H1 (cell line): ENCODE measurements around the gene C19orf73.

Experiments used
- BACH1 ChIP-seq: IDR thresholded peaks from 2 replicates; pipeline ENCODE4 v1.6.1; 2012; ENCODE audit warnings: low read length, improper control_type of control experiment
- POLR2A ChIP-seq, 2 experiments: IDR thresholded peaks; 1 replicate in 1 of 2; 2 replicates in 1 of 2; pipeline ENCODE4 v1.6.1; 2011; ENCODE audit warnings: low read depth in 2 of 2, low read length in 2 of 2, mild to moderate bottlenecking in 2 of 2; ENCODE audit errors: control extremely low read depth in 1 of 2
- TAF1 ChIP-seq: IDR thresholded peaks from 2 replicates; pipeline ENCODE4 v1.6.1; 2011; ENCODE audit warnings: mild to moderate bottlenecking, low read depth, low read length
- TBP ChIP-seq: IDR thresholded peaks from 2 replicates; pipeline ENCODE4 v1.6.1; 2011; ENCODE audit warnings: low read depth, low read length, improper control_type of control experiment
- TCF12 ChIP-seq: IDR thresholded peaks from 2 replicates; pipeline ENCODE4 v1.6.1; 2011; ENCODE audit warnings: low read depth, mild to moderate bottlenecking, low read length
- TF ChIP-seq, protein P1 (sequence below), 3 experiments: IDR thresholded peaks; 1 replicate in 2 of 3; 2 replicates in 1 of 3; pipeline versions ENCODE4 v1.5.1 to v1.6.1; 2011; ENCODE audit warnings: low read length in 3 of 3, mild to moderate bottlenecking in 3 of 3, inconsistent platforms in 2 of 3, low read depth in 1 of 3, moderate library complexity in 1 of 3; ENCODE audit not compliant: insufficient read depth in 1 of 3; ENCODE audit errors: control extremely low read depth in 1 of 3
- TF ChIP-seq, protein P2 (sequence below): IDR thresholded peaks from 2 replicates; pipeline ENCODE4 v1.6.1; 2011; ENCODE audit warnings: low read depth, mild to moderate bottlenecking, low read length; ENCODE audit not compliant: insufficient read depth

DNA sequence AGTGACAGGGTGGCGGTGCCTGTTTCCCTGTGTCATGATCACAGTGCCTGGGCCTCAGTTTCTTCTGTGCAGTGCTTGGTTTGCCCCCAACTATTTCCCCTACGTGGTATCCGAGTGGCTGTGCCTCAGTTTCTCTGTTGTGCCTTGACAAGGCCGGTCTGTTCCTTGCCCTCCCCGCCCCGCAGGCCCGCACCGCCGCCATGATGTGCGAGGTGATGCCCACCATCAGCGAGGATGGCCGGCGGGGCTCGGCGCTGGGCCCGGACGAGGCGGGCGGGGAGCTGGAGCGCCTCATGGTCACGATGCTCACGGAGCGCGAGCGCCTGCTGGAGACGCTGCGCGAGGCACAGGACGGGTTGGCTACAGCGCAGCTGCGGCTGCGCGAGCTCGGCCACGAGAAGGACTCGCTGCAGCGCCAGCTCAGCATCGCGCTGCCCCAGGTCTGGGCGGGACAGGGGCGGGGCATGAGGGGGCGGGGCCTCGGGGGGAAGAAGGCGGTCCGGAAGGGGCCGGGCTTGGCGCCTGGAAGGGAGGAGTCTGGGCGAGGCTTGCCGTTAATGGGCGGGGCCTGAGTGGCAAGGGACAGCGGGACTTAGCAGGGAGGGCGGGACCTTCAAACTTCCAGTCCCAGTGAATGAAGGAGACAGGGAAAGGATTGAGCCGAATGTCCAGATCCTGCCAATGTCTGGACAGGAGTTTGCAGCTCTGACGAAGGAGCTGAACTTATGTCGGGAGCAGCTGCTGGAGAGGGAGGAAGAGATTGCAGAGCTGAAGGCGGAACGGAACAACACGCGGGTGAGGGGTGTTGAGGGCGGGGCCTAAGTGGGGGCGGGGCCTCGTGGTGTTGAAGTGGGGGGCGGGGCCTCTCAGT lies 9.0 kb upstream of the C19orf73 start:
- TF ChIP-seq, protein P1, sequence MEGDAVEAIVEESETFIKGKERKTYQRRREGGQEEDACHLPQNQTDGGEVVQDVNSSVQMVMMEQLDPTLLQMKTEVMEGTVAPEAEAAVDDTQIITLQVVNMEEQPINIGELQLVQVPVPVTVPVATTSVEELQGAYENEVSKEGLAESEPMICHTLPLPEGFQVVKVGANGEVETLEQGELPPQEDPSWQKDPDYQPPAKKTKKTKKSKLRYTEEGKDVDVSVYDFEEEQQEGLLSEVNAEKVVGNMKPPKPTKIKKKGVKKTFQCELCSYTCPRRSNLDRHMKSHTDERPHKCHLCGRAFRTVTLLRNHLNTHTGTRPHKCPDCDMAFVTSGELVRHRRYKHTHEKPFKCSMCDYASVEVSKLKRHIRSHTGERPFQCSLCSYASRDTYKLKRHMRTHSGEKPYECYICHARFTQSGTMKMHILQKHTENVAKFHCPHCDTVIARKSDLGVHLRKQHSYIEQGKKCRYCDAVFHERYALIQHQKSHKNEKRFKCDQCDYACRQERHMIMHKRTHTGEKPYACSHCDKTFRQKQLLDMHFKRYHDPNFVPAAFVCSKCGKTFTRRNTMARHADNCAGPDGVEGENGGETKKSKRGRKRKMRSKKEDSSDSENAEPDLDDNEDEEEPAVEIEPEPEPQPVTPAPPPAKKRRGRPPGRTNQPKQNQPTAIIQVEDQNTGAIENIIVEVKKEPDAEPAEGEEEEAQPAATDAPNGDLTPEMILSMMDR (IDR thresholded peaks at IDR 0.05; ENCODE audit: control extremely low read depth in 1 of 3, insufficient read depth in 1 of 3, low read depth in 1 of 3, low read length in 3 of 3) = peak in 1 of 3 experiments; percentile 1; a peak in 1 of 4 replicates
- TF ChIP-seq, protein P2, sequence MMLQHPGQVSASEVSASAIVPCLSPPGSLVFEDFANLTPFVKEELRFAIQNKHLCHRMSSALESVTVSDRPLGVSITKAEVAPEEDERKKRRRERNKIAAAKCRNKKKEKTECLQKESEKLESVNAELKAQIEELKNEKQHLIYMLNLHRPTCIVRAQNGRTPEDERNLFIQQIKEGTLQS = no peak
- TF ChIP-seq POLR2A (IDR thresholded peaks at IDR 0.05; ENCODE audit: control extremely low read depth in 1 of 2, low read depth in 2 of 2, low read length in 2 of 2) = peak in 1 of 2 experiments; percentile 69; a peak in 2 of 3 replicates
- peak; percentile 47; the same call in 1 of the 2 replicates for TF ChIP-seq BACH1
- TF ChIP-seq TAF1 = peak; percentile 72
- 0 out of 2 replicates have a peak, but pooled peaks have one; percentile 8 for TF ChIP-seq TBP
- TF ChIP-seq TCF12 = no peak
